BE2C (cell line): ENCODE results near the gene DNAH3.
A peak's percentile ranks its signal among the peaks of the same experiment; 100 is the strongest.

Source experiments
- DNase-seq: peaks from one replicate; pipeline ENCODE4 v3.0.0-alpha.2; 2020
- H3K27me3 ChIP-seq: fragments of 250-450 bp; sonication (Bioruptor Pico); 2 replicates; pipeline ENCODE4 v1.5.1; 2020; ENCODE audit warnings: mild to moderate bottlenecking
- H3K36me3 ChIP-seq: fragments of 250-450 bp; sonication (Bioruptor Pico); 2 replicates; pipeline ENCODE4 v1.5.1; 2020; ENCODE audit warnings: mild to moderate bottlenecking
- H3K4me1 ChIP-seq: fragments of 250-450 bp; sonication (Bioruptor Pico); 2 replicates; pipeline ENCODE4 v1.5.1; 2020
- H3K4me3 ChIP-seq: 2 replicates; pipeline ENCODE4 v1.5.1; 2011; ENCODE audit warnings: low read depth, low read length
- H3K9me3 ChIP-seq: fragments of 250-450 bp; sonication (Bioruptor Pico); 2 replicates; pipeline ENCODE4 v1.5.1; 2020
- CTCF ChIP-seq: IDR thresholded peaks from 2 replicates; pipeline ENCODE4 v1.5.1; 2012; ENCODE audit warnings: mild to moderate bottlenecking, low read depth, low read length

DNAH3 gene

GRCh38 chr16:20899071-20899470 is 251.6 kb downstream of the DNAH3 start:
- Histone ChIP-seq H3K36me3 (peaks cover 4% of the 10 kb centered on the region), H3K4me1 (no peaks in the 10 kb centered on the region; the same call in 1 of the 2 replicates), H3K4me3 (peak overlapping the region; percentile 87), H3K9me3 (no peaks in the 10 kb centered on the region), H3K27me3 (no peaks in the 10 kb centered on the region)
- TF ChIP-seq CTCF = no peak
- no peak for DNase-seq

GRCh38 chr16:20897922-20898321 is 252.7 kb downstream of the DNAH3 start:
- H3K36me3 ChIP-seq = peaks cover 4% of the 10 kb centered on the region
- no peak overlapping the region for H3K4me3 ChIP-seq
- no peaks in the 10 kb centered on the region for H3K9me3 ChIP-seq
- no peak for DNase-seq
- no peaks in the 10 kb centered on the region; the same call in 1 of the 2 replicates for H3K4me1 ChIP-seq
- H3K27me3 ChIP-seq = no peaks in the 10 kb centered on the region
- TF ChIP-seq CTCF = no peak

GRCh38 chr16:20897253-20897897 is 253.3 kb downstream of the DNAH3 start:
- DNase-seq = no peak
- Histone ChIP-seq H3K4me1 (no peaks in the 10 kb centered on the region; the same call in 1 of the 2 replicates), H3K4me3 (no peak overlapping the region), H3K9me3 (no peaks in the 10 kb centered on the region), H3K27me3 (no peaks in the 10 kb centered on the region), H3K36me3 (peaks cover 4% of the 10 kb centered on the region)
- no peak for TF ChIP-seq CTCF

- DNase-seq = no peak
- no peak for TF ChIP-seq CTCF
- Histone ChIP-seq H3K4me3 (no peak overlapping the region), H3K4me1 (no peaks in the 10 kb centered on the region), H3K9me3 (no peaks in the 10 kb centered on the region), H3K36me3 (peaks cover 4% of the 10 kb centered on the region), H3K27me3 (no peaks in the 10 kb centered on the region)
Observed at GRCh38 chr16:20894388-20894787, 256.3 kb downstream of the DNAH3 start.

- Histone ChIP-seq H3K27me3 (no peaks in the 10 kb centered on the region), H3K4me1 (no peaks in the 10 kb centered on the region), H3K36me3 (no peaks in the 10 kb centered on the region; the same call in 1 of the 2 replicates), H3K9me3 (no peaks in the 10 kb centered on the region), H3K4me3 (no peak overlapping the region)
- DNase-seq = no peak
- TF ChIP-seq CTCF = no peak
Observed at GRCh38 chr16:20889625-20890275, 260.9 kb downstream of the DNAH3 start.

GRCh38 chr16:20887207-20887606 is 263.4 kb downstream of the DNAH3 start:
- Histone ChIP-seq H3K4me3 (no peak overlapping the region), H3K9me3 (no peaks in the 10 kb centered on the region), H3K27me3 (no peaks in the 10 kb centered on the region), H3K4me1 (no peaks in the 10 kb centered on the region), H3K36me3 (no peaks in the 10 kb centered on the region; the same call in 1 of the 2 replicates)
- DNase-seq = no peak
- no peak for TF ChIP-seq CTCF
